CD14-positive monocyte (primary cell): ENCODE measurements around the gene CSNK1G1. TPM values are rescaled to one million over a fixed set of nuclear protein-coding genes. Genes with fewer than 3 reads are reported as not detected.
A peak's percentile ranks its signal among the peaks of the same experiment; 100 is the strongest.

Experiments
- DNase-seq, 3 donors: peaks; one replicate each; pipeline ENCODE4 v3.0.0-alpha.2; 2011 to 2022
- H2AFZ ChIP-seq: 2 replicates; pipeline ENCODE4 v1.6.0; 2012; ENCODE audit warnings: mild to moderate bottlenecking, low read depth, low read length, inconsistent platforms; ENCODE audit not compliant: insufficient read depth, poor library complexity, severe bottlenecking
- H3K27ac ChIP-seq, 2 donors: 1 replicate in 1 of 2; 2 replicates in 1 of 2; pipeline ENCODE4 v1.5.1; 2012 to 2013; ENCODE audit warnings: low read length in 2 of 2, control low read depth in 1 of 2, inconsistent platforms in 1 of 2, low read depth in 1 of 2, mild to moderate bottlenecking in 1 of 2
- H3K27me3 ChIP-seq, 2 donors: one replicate each; pipeline versions ENCODE4 v1.6.0 to v1.6.1; 2011 to 2013; ENCODE audit warnings: low read length in 2 of 2; ENCODE audit not compliant: control insufficient read depth in 2 of 2, insufficient read depth in 2 of 2
- H3K36me3 ChIP-seq, 2 donors: replicated peaks in 1 of 2; 1 replicate in 1 of 2; 2 replicates in 1 of 2; pipeline versions ENCODE4 v1.5.1 to v1.6.1; 2012 to 2013; ENCODE audit warnings: low read length in 2 of 2, control low read depth in 1 of 2, inconsistent platforms in 1 of 2, mild to moderate bottlenecking in 1 of 2; ENCODE audit not compliant: insufficient read depth in 2 of 2, control insufficient read depth in 1 of 2
- H3K4me1 ChIP-seq, 2 donors: 1 replicate in 1 of 2; 2 replicates in 1 of 2; pipeline versions ENCODE4 v1.5.1 to v1.6.1; 2012 to 2013; ENCODE audit warnings: low read length in 2 of 2, control low read depth in 1 of 2, inconsistent platforms in 1 of 2, mild to moderate bottlenecking in 1 of 2, moderate library complexity in 1 of 2; ENCODE audit not compliant: insufficient read depth in 2 of 2, control insufficient read depth in 1 of 2
- H3K4me2 ChIP-seq: replicated peaks from 2 replicates; pipeline ENCODE3; 2012; ENCODE audit warnings: low read length, moderate library complexity, mild to moderate bottlenecking; ENCODE audit not compliant: poor library complexity, severe bottlenecking; ENCODE audit errors: extremely low read depth
- H3K4me3 ChIP-seq, 3 experiments: fragments of 200-600 bp in 1 of 3; sonication (generic) in 1 of 3; replicated peaks in 1 of 3; 1 replicate in 2 of 3; 2 replicates in 1 of 3; pipeline ENCODE4 v1.5.1; 2011 to 2013; ENCODE audit warnings: low read length in 3 of 3, mild to moderate bottlenecking in 3 of 3, control low read depth in 2 of 3, low read depth in 2 of 3, inconsistent platforms in 1 of 3, moderate library complexity in 1 of 3
- H3K79me2 ChIP-seq: 2 replicates; pipeline ENCODE4 v1.6.0; 2012; ENCODE audit warnings: mild to moderate bottlenecking, control low read depth, inconsistent platforms, low read length, moderate library complexity; ENCODE audit not compliant: insufficient read depth
- H3K9ac ChIP-seq: 2 replicates; pipeline ENCODE4 v1.6.0; 2017; ENCODE audit warnings: low read length, mild to moderate bottlenecking; ENCODE audit not compliant: insufficient read depth, poor library complexity, severe bottlenecking
- H3K9me3 ChIP-seq, 2 donors: replicated peaks in 1 of 2; 1 replicate in 1 of 2; 2 replicates in 1 of 2; pipeline versions ENCODE4 v1.5.1 to v1.6.1; 2012 to 2013; ENCODE audit warnings: low read length in 2 of 2, control low read depth in 1 of 2; ENCODE audit not compliant: control insufficient read depth in 1 of 2, insufficient read depth in 1 of 2
- H4K20me1 ChIP-seq: 2 replicates; pipeline ENCODE4 v1.6.0; 2012; ENCODE audit warnings: mild to moderate bottlenecking, low read length, control low read depth, moderate library complexity; ENCODE audit not compliant: insufficient read depth
- H3K27ac Mint-ChIP-seq, 7 donors: one replicate each; pipeline ENCODE4 v1.8.0; 2020; ENCODE audit warnings: mild to moderate bottlenecking in 7 of 7, mixed read lengths in 7 of 7, moderate library complexity in 6 of 7, inconsistent platforms in 2 of 7
- H3K27me3 Mint-ChIP-seq, 3 donors: one replicate each; pipeline ENCODE4 v1.8.0; 2021 to 2022; ENCODE audit warnings: low read depth in 3 of 3, mild to moderate bottlenecking in 3 of 3, mixed read lengths in 3 of 3, moderate library complexity in 3 of 3, inconsistent platforms in 1 of 3
- H3K36me3 Mint-ChIP-seq, 2 donors: one replicate each; pipeline ENCODE4 v1.8.0; 2020; ENCODE audit warnings: mixed read lengths in 2 of 2, inconsistent platforms in 1 of 2, mild to moderate bottlenecking in 1 of 2
- H3K4me1 Mint-ChIP-seq: one replicate; pipeline ENCODE4 v1.8.0; 2020; ENCODE audit warnings: mild to moderate bottlenecking, mixed read lengths
- H3K4me3 Mint-ChIP-seq, 2 donors: one replicate each; pipeline ENCODE4 v1.8.0; 2020; ENCODE audit warnings: mild to moderate bottlenecking in 2 of 2, mixed read lengths in 2 of 2, moderate library complexity in 1 of 2
- H3K9me3 Mint-ChIP-seq, 7 donors: one replicate each; pipeline ENCODE4 v1.8.0; 2020 to 2022; ENCODE audit warnings: mixed read lengths in 7 of 7, mild to moderate bottlenecking in 6 of 7, moderate library complexity in 6 of 7, inconsistent platforms in 2 of 7
- WGBS: methylation state at CpG from one replicate; pipeline ENCODE4 v1.1.5; 2013; ENCODE audit warnings: missing lambda C conversion rate; ENCODE audit not compliant: insufficient coverage; 5-methylcytosine and 5-hydroxymethylcytosine counted together
- intact Hi-C, 2 donors: fragments of 100-400 bp; cut with micrococcal nuclease; formaldehyde crosslinking; loops; one replicate each; pipeline versions ENCODE4 v1.15.0 to v1.15.1; 2023
- polyA plus RNA-seq, 3 donors: library from polyadenylated mRNA; depleted of rRNA in 1 of 3; unstranded in 2 of 3; stranded (reverse) in 1 of 3; fragments of 300-500 nt in 2 of 3; fragments of >200 nt in 1 of 3; fragmentation: Illumina TruSeq in 2 of 3; gene quantifications; 1 replicate in 2 of 3; 2 replicates in 1 of 3; pipeline ENCODE4 v1.2.3, GENCODE V29; 2012 to 2021
- TF ChIP-seq, protein P1 (sequence below): fragments of 200-600 bp; IDR thresholded peaks from one replicate; pipeline ENCODE4 v1.8.0; 2022; ENCODE audit warnings: antibody characterized with exemption, mild to moderate bottlenecking

Gene CSNK1G1
- polyA plus RNA-seq, 3 donors: 4.3 to 8.6 (median 7.7) TPM

DNA sequence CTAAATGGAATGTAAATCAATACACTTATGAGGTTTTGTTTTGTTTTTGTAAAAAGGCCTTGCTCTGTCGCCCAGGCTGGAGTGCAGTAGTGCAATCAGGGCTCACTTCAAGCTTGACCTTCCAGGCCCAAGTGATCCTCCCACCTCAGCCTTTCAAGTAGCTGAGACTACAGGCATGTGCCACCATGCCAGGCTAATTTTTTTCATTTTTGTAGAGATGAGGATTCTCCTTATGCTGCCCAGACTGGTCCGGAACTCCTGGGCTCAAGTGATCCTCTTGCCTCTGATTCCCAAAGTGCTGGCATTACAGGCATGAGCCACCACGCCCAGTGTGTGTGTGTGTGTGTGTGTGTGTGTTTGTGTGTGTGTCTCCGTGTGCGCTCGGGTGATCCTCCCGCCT, 30.3 kb upstream of the CSNK1G1 start:
- Histone ChIP-seq H3K9ac (no peak overlapping the region), H2AFZ (peak overlapping the region; percentile 35), H3K4me1 (peaks cover 17 to 26% of the 10 kb centered on the region in 2 donors), H3K27me3 (no peaks in the 10 kb centered on the region), H3K36me3 (peaks cover 0 to under 1% of the 10 kb centered on the region in 2 donors), H3K9me3 (no peaks in the 10 kb centered on the region), H4K20me1 (peaks cover under 1% of the 10 kb centered on the region), H3K4me2 (no peak overlapping the region), H3K4me3 (no peak overlapping the region), H3K79me2 (peaks cover 35% of the 10 kb centered on the region), H3K27ac (no peak overlapping the region)
- H3K27ac Mint-ChIP-seq: peak overlapping the region in 1 of 7 donors; percentile 13
- TF ChIP-seq, protein P1, sequence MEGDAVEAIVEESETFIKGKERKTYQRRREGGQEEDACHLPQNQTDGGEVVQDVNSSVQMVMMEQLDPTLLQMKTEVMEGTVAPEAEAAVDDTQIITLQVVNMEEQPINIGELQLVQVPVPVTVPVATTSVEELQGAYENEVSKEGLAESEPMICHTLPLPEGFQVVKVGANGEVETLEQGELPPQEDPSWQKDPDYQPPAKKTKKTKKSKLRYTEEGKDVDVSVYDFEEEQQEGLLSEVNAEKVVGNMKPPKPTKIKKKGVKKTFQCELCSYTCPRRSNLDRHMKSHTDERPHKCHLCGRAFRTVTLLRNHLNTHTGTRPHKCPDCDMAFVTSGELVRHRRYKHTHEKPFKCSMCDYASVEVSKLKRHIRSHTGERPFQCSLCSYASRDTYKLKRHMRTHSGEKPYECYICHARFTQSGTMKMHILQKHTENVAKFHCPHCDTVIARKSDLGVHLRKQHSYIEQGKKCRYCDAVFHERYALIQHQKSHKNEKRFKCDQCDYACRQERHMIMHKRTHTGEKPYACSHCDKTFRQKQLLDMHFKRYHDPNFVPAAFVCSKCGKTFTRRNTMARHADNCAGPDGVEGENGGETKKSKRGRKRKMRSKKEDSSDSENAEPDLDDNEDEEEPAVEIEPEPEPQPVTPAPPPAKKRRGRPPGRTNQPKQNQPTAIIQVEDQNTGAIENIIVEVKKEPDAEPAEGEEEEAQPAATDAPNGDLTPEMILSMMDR: no peak
- WGBS: 100% methylated on average over 2 of the region's 7 CpGs
- H3K4me1 Mint-ChIP-seq: peaks cover 20% of the 10 kb centered on the region
- H3K27me3 Mint-ChIP-seq: no peaks in the 10 kb centered on the region
- intact Hi-C loops: loop anchor here in 1 of 2 donors (5.0 kb wide), 1 partner anchor 224 kb away; the partner anchor contains the start of gene PPIB
- no peak overlapping the region for H3K4me3 Mint-ChIP-seq
- peaks cover 0 to 2% (median 0%) of the 10 kb centered on the region in 7 donors for H3K9me3 Mint-ChIP-seq
- H3K36me3 Mint-ChIP-seq: peaks cover 0 to 11% of the 10 kb centered on the region in 2 donors
- DNase-seq: no peak

DNA sequence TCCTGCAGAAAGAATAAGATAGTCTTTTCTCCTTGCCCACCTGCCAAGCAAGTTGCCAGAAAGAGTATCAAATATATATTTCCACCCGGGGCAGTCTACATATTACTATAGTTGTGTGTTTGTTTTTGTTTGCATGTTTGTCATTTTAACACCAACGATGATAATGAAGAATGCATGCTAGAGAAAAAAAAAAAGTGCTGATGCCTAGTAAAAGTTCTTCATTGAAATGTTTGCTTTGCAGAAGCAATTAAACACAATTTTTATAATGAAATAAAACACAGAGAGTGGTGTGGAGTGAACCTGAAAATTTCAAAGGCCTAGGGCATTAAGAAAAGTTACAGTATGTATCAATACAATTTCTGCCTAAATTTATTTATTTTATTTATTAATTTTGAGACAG, 27.8 kb upstream of the CSNK1G1 start:
- Histone ChIP-seq H2AFZ (no peak overlapping the region), H3K9ac (no peak overlapping the region), H4K20me1 (no peaks in the 10 kb centered on the region), H3K27ac (no peak overlapping the region), H3K27me3 (no peaks in the 10 kb centered on the region), H3K4me1 (peaks cover 18 to 33% of the 10 kb centered on the region in 2 donors), H3K9me3 (no peaks in the 10 kb centered on the region), H3K4me3 (no peak overlapping the region), H3K36me3 (no peaks in the 10 kb centered on the region), H3K79me2 (peaks cover 36% of the 10 kb centered on the region), H3K4me2 (no peak overlapping the region)
- DNase-seq: no peak
- no peaks in the 10 kb centered on the region for H3K27me3 Mint-ChIP-seq
- no peak overlapping the region for H3K4me3 Mint-ChIP-seq
- TF ChIP-seq, protein P1: no peak
- no CpG with 5 or more reads among the region's 2 CpGs for WGBS
- no peaks in the 10 kb centered on the region for H3K36me3 Mint-ChIP-seq
- peaks cover 26% of the 10 kb centered on the region for H3K4me1 Mint-ChIP-seq
- H3K27ac Mint-ChIP-seq: no peak overlapping the region
- intact Hi-C loops: loop anchor here in 1 of 2 donors (5.0 kb wide), 1 partner anchor 781 kb away; no protein-coding TSS in a partner anchor
- H3K9me3 Mint-ChIP-seq: peaks cover 0 to 2% (median 0%) of the 10 kb centered on the region in 7 donors
